ENCODE results near the gene CPTP.

Gene CPTP

DNA sequence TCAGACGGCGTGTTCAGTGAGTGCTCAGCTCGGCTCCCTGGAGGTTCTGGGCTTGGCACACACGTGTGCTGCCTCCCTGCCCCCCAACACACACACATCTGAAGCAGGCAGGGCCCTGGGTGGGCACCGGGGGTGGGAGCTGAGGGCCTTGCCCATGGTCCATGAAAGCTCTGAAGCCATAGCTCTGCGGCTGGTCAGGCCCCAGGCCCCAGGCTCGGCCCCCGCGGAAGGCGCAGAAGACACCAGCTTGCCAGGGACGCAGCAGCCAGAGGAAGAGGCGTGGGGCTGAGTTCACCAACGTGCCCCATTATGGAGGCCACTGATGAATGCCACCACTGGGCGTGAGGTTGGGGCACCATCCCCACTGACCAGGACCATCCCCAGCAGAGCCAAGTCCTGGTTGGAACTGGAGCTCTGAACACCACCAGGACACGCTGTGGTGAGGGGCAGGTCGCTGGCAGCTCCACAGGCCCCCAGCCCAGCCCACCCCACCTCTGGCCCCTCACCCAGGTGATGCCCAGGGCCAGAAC is 46.2 kb downstream of the CPTP start:
- no peak for DNase-seq

DNA sequence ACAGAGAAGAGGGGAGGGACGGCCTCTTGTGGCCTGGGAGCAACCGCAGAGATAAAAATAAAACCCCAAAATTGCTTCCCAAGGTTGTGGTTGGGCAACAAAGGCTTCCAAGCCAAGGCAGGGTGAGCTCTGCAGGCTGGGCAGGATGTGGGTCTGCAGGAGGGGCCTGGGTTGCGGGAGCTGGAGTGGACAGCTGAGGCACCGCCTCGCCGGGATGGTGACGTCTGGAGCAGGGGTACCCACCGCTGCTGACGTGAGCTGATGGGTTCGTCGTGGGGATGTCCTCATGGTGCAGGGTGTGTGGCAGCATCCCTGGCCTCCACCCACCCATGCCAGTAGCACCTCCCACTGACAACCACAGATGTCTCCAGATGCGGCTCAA is 46.8 kb downstream of the CPTP start:
- no peak for DNase-seq

GRCh38 chr1:1371746-1372711 is 47.4 kb downstream of the CPTP start:
- DNase-seq = peak in 1 of 2 experiments; percentile 62

- no peak for DNase-seq
These were observed 48.6 kb downstream of the CPTP start for GRCh38 chr1:1373051-1373814.

GRCh38 chr1:1373815-1374588 is 49.4 kb downstream of the CPTP start:
- no peak for DNase-seq

- peak in 1 of 2 experiments; percentile 45 for DNase-seq
These were observed 50.0 kb downstream of the CPTP start for GRCh38 chr1:1374589-1374928.

GRCh38 chr1:1374929-1375662 is 50.5 kb downstream of the CPTP start, which contains the start of gene AURKAIP1:
Gene AURKAIP1, minus strand, starts transcription at chr1:1375207. Its CDS starts 451 bp downstream, at chr1:1374756.
- peak; percentile 99 to 100 for DNase-seq

- no peak for DNase-seq
These were observed 52.1 kb downstream of the CPTP start for GRCh38 chr1:1376551-1377226.

- DNase-seq = no peak
These were observed 53.1 kb downstream of the CPTP start for GRCh38 chr1:1377540-1378205.

All from NCI-H526 (cell line).